IPS DF 19.7 (cell line): ENCODE measurements around the gene LRRC75B.
"Not testable (repeated sequence)": the region's sequence is repeated elsewhere in the genome, so short reads cannot be mapped to it uniquely, and the experiment has no call there.

Experiments
- DNase-seq: peaks from one replicate; pipeline ENCODE4 v3.0.0-alpha.2; 2013; ENCODE audit warnings: low read depth, low spot score

The LRRC75B gene

GRCh38 chr22:24592851-24593558 lies at the start of gene LRRC75B:
Gene LRRC75B, minus strand, starts transcription at chr22:24593073. Its CDS starts 34 bp downstream, at chr22:24593039.
- peak; percentile 48 for DNase-seq

- not testable (repeated sequence) for DNase-seq
These were observed 49.4 kb upstream of the LRRC75B start for GRCh38 chr22:24642307-24642706.

- not testable (repeated sequence) for DNase-seq
These were observed 43.6 kb upstream of the LRRC75B start for GRCh38 chr22:24636513-24636912.

- DNase-seq, result not testable (repeated sequence)
These were observed 42.0 kb upstream of the LRRC75B start for GRCh38 chr22:24634776-24635389.

GRCh38 chr22:24633231-24634023 lies 40.6 kb upstream of the LRRC75B start:
- DNase-seq, result not testable (repeated sequence)

- not testable (repeated sequence) for DNase-seq
These were observed 39.8 kb upstream of the LRRC75B start for GRCh38 chr22:24632642-24633041.

- DNase-seq, result not testable (repeated sequence)
These were observed 38.7 kb upstream of the LRRC75B start for GRCh38 chr22:24631430-24632122.

GRCh38 chr22:24630812-24631427 lies 38.0 kb upstream of the LRRC75B start:
- not testable (repeated sequence) for DNase-seq

- not testable (repeated sequence) for DNase-seq
These were observed 36.2 kb upstream of the LRRC75B start for GRCh38 chr22:24629069-24629468.

GRCh38 chr22:24627911-24628310 lies 35.0 kb upstream of the LRRC75B start:
- DNase-seq, result not testable (repeated sequence)

GRCh38 chr22:24622596-24622995 lies 29.7 kb upstream of the LRRC75B start:
- DNase-seq, result not testable (repeated sequence)

GRCh38 chr22:24621244-24621643 lies 28.4 kb upstream of the LRRC75B start:
- DNase-seq, result not testable (repeated sequence)

- not testable (repeated sequence) for DNase-seq
These were observed 21.9 kb upstream of the LRRC75B start for GRCh38 chr22:24614794-24615193.

GRCh38 chr22:24609888-24610287 lies 17.0 kb upstream of the LRRC75B start:
- DNase-seq, result not testable (repeated sequence)

GRCh38 chr22:24608327-24608726 lies 15.5 kb upstream of the LRRC75B start:
- not testable (repeated sequence) for DNase-seq

- DNase-seq, result not testable (repeated sequence)
These were observed 14.6 kb upstream of the LRRC75B start for GRCh38 chr22:24607429-24607983.

GRCh38 chr22:24606340-24606739 lies 13.5 kb upstream of the LRRC75B start:
- DNase-seq, result not testable (repeated sequence)

- not testable (repeated sequence) for DNase-seq
These were observed 11.1 kb upstream of the LRRC75B start for GRCh38 chr22:24603770-24604629.

GRCh38 chr22:24602847-24603769 lies 10.2 kb upstream of the LRRC75B start, which contains the start of gene GGT1:
Gene GGT1, plus strand, starts transcription at chr22:24603193. Its CDS starts 7,889 bp downstream, at chr22:24611082.
- not testable (repeated sequence) for DNase-seq
